ENCODE results near the gene NCOA3.
A peak's percentile ranks its signal among the peaks of the same experiment; 100 is the strongest.

The NCOA3 gene

DNA sequence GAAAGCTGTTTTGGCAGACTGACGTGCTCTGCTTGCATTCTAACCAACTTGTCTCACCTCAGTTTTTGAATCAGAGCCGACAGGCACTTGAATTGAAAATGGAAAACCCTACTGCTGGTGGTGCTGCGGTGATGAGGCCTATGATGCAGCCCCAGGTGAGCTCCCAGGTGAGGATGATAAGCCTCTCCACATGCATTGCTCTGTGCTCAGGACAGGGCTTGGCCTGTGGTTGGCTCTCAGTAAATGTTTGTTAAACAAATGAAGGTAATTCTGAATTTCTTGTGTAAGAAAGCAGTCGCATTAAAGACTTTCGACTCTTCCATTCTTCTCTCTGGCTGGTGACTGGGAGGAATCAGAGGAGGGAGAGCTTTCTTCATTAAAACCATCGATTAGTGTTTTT lies 147.3 kb downstream of the NCOA3 start:
- no peak for DNase-seq

DNA sequence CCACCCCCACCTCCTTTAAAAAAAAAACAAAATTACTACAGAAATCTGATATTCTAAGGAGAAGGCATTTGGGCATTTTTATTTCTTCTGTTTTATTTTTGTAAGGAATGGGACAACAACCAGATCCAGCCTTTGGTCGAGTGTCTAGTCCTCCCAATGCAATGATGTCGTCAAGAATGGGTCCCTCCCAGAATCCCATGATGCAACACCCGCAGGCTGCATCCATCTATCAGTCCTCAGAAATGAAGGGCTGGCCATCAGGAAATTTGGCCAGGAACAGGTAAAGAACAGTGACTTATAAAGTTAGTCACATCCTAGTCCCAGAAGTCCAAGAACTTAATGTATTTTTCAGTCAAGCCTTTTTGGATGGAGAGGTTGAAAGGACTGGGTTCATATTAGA lies 150.6 kb downstream of the NCOA3 start:
- DNase-seq = no peak

DNA sequence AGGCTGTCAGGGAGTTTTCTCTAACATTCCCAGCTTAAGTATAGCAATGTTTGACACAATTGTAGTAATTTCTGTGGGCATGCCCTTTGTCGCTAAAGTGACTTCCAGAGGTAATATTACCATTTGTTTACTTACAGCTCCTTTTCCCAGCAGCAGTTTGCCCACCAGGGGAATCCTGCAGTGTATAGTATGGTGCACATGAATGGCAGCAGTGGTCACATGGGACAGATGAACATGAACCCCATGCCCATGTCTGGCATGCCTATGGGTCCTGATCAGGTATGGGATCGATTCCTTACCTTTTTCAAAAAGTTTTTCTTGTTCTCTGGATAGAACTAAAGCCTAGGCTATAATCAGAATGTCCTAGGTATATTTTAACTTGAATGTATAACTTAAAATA lies 151.1 kb downstream of the NCOA3 start:
- DNase-seq = no peak

DNA sequence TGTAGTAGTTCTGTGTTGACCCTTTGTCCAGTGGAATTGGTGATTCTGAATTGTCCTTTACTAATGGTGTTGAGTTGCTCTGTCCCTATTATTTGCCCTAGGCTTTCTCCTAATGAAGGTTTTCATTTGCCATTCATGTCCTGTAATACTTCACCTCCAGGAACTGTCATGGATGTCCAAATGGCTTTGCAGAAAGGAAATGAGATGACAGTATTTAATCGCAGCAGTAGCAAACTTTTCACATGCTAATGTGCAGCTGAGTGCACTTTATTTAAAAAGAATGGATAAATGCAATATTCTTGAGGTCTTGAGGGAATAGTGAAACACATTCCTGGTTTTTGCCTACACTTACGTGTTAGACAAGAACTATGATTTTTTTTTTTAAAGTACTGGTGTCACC lies 152.2 kb downstream of the NCOA3 start:
- DNase-seq = no peak

DNA sequence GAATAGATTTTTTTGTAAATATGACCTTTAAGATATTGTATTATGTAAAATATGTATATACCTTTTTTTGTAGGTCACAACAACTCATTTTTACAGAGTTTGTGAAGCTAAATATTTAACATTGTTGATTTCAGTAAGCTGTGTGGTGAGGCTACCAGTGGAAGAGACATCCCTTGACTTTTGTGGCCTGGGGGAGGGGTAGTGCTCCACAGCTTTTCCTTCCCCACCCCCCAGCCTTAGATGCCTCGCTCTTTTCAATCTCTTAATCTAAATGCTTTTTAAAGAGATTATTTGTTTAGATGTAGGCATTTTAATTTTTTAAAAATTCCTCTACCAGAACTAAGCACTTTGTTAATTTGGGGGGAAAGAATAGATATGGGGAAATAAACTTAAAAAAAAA lies 152.7 kb downstream of the NCOA3 start:
- no peak for DNase-seq

DNA sequence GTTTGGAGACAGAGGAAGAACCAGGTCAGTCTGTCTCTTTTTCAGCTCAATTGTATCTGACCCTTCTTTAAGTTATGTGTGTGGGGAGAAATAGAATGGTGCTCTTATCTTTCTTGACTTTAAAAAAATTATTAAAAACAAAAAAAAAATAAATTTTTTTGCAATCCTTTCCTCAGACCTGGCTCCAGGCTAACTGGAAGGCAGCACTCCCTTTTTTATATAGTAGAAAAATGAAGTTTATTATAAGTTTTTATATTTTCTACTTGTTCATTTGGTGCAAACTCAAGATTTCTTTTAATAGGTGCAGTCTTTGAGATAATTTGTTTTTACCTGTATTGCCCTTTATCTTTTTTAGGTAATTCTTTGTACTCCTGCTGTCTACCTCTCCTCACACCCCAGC lies 153.9 kb downstream of the NCOA3 start:
- no peak for DNase-seq

DNA sequence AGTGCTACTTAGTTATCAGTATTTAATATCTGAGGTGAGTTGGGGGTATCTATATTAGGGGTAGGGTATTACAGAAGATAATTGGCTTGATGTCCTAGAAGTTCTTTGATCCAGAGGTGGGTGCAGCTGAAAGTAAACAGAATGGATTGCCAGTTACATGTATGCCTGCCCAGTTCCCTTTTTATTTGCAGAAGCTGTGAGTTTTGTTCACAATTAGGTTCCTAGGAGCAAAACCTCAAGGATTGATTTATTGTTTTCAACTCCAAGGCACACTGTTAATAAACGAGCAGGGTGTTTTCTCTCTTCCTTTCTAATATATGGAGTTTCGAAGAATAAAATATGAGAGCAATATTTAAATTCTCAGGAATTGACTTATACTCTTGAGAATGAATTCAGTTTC lies 154.6 kb downstream of the NCOA3 start:
- DNase-seq = peak; percentile 90

DNA sequence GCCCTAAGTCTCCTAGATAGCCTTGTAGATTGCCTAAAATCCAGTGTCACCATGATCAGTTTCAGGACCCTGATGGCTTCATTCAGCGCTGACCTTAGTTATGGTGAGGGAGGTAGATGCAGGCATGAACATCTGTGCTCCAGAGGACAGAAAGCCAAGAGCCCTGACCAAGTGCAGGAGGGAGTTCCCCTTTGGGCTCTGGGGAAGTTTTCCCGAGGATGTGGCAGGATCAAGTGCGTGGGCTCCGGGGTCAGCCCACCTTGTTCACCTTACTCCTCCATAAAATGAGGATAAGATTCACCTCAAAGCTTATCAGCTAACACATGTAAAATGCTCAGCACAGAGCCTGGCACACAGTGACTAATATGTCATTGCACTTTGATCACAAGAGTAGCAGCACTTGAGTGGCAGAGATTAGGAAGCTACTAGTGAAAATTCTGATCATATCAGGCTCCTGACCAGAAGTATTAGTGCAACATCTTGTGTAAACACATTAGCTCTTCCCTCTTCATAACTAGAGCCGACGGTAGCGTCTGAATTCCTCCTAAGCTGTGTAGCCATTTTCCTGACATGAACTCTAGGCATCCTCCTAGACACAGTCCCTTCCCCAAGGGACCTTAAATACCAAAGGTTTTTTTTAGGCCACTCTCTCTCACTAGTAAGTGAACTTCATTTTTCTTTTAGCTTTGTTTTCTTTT lies 158.4 kb downstream of the NCOA3 start:
- DNase-seq = no peak

DNA sequence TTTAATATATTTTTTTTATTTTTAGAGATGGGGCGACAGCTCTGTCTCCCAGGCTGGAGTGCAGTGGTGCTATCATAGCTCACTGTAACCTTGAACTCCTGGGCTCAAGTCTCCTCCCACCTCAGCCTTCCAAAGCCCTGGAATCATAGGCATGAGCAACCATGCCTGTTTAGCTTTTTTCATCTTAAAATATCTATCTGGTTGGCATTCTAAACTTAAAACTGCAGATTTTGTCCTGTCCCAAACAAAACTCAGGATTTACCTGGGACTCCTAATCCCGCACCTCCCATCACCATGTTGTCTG lies 158.9 kb downstream of the NCOA3 start:
- no peak for DNase-seq

DNA sequence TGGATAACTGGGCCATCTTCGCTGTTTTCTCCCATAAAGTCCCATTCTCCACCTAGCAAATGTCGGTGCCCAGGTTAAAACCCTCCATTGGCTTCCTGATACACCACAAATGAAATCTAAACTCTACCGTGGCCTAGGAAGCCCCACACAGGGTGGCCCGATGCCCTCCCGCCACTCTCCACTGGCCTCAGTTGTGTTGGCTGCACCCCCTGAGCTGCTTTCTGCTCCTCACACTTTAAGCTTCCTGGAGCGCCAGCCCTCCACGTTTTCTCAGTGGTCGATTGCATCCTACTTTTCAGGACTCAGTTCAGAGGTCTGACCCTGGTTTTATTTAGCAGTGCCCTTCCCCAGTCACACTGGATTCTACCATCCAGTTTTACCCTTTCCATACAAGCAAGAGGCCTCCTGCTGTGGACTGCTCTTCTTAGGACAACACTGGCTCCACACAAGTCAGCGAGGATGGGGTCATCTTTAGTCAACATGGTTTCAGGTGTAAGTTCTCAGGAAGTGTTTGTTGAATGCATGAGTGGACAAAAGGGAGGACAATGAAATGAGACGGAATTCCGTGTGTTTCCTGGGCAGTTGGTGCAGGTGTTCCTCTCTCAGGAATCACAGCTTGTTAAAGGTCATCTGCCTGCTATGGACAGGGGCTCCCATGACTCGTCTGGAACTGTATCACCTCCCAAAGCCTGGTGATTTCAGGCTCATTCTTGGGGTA lies 159.5 kb downstream of the NCOA3 start:
- no peak for DNase-seq

DNA sequence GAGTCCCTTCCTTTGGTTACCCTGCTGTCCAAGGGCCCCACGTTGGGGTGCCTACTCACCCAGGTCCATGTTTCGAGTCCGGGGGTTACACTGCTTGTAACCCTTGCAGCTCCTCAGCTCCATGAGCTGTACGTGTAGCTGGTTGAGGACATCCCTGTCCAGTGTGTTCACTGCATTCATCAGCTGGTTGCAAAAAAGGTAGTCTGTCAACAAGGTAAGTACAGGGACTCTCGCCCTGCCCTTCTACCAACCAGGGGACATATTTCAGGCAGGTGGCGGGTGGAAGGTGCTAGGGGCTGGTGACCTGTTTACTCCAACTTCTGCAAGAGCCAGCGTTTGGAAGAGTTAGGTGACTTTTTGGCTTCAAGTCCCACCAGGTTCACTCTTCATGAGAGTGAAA lies 160.0 kb downstream of the NCOA3 start:
- DNase-seq = no peak

DNA sequence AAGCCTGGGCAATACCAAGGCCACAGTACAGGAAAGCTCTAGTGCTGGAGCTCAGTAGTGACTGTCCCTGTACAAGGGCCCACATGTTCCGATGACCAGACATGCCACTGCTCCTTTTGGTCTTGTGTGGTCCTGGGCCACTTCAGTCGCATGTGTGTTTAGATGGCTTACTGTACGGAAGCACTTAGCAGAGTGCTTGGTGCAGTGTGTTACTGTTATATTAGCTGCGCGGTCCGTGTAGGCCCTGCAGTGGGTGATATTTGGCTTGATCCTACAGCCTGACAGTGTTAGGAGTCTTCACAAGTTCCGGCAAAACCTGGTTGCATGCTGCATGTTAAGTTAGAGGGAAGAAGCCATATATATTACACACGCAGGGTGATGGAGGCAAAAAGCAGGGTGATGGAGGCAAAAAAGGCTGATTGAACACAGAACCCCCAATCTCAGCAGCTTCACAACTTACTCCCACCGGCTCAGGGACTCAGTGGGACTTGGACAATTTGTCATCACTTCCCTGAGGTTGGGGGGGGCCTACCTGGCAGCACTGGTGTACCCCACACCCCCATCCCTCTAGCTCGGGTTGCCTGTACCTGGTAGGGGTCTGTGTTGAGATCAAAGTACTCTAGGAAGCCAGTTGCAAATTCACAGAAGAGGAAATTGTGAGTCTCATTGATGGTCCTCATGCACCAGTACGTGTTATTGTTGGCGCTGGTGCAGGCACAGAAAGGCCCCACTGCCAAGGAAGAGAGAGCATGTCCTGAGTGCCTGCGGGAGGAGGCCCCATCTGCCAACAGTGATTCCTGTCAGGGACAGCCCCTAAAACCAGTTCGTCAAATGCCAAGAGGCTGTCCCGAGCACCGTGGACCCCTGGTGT lies 161.0 kb downstream of the NCOA3 start:
- no peak for DNase-seq

DNA sequence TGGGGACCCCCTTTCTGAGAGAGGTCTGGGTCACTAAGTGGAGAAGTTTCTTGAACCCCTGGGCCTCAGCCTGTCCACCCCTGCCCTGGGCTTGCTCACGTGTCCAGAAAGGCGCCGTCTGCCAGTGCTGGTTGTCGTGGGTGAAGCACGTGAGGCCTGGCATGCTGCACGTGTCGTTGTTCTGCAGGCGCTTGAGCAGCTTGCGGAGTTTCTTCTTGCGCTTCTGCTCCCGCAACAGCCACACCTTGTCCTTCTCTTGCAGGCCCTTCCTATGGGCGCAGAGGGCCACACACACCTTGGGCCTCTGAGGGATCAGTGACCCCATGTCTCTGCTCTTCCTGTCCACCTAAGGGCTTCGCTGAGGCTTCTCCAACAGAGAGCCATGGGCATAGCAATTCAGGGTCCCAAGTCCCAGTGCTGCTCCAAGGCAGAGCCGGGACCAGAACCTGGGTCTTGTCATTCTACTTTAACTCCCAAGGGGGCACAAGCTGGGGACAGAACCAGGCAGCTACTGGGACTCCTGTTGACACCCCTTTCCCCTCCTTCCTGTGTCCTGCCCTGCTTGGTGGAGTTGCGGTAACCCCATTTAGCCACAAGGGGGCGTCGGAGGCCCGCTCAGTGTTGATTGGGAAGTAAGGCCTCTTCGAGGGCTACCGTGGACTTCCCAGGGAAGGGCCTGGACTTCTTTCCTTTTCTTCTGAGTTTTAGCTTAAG lies 161.8 kb downstream of the NCOA3 start:
- DNase-seq = peak; percentile 69

DNA sequence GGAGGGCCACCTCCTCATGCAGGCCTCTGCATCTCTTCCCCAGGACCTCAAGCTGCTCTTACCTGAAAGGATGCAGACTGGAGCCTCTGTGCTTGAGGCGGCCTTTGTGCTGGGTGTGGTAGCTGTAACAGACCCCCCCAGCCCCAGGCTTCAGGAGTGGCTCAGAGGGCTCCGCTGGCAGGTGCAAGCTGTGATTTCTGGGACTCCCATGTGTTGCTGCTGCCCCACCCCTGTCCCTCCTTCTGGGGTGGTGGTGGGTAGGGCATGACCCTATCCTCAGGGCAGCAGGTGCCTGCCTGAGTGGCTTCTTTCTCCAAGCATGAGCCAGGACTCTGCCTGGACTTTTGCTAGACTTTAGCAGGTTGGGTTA lies 162.4 kb downstream of the NCOA3 start:
- DNase-seq = no peak

DNA sequence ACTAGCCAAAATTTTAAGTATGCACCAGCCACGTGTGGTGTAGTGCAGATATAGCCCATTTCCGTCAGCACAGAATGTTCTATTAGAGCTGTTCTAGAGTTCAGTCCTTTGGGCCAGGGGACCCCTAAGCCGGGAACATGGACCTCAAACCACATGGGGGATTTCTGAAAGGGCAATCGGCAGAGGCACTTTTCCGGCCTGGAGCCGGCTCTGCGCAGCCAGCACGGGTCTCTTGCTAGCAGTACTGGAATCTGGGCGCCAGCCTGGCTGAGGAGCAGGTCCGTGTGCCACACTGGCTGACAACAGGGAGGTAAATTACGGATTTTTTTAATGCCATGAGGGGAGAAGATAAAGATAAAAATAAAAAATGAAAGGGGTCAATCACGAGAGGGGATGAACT lies 163.1 kb downstream of the NCOA3 start:
- DNase-seq = no peak

DNA sequence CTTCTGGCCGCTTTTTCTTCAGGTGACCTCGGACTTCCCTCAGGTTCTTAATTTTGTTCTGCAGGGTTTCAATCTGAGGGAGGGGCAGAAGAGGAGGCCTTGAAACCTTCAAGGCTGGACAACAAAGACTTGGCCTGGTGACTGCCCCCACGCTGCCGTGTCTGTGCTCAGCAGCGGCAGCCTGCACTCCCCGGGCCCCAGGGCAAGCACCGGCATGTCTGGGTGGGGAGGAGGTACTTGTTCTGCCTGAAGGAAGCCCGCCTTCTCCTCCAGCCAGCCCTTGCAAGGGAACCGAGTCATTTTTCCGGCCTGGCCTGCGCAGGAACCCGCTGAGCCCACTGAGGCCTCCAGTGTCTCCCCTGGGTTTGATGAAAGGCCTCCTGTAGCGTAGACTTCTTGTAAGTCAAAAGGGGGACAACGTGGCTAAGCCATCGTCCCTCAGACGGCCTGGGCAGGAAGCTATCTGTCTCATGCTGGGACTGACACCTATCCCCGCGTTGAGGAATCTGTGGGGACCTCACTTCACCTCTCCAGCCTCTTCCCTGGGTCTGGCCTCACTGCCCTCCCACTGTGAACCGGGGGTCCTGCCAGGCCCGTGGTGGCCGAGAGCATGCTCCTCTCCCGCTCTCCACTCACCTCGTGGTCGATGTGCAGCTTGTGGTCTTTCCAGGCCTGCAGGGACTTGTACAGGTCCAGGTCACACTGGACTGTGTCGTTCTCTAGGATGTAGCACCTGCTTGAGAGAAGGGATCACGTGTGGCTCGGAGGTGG lies 163.7 kb downstream of the NCOA3 start:
- no peak for DNase-seq

DNA sequence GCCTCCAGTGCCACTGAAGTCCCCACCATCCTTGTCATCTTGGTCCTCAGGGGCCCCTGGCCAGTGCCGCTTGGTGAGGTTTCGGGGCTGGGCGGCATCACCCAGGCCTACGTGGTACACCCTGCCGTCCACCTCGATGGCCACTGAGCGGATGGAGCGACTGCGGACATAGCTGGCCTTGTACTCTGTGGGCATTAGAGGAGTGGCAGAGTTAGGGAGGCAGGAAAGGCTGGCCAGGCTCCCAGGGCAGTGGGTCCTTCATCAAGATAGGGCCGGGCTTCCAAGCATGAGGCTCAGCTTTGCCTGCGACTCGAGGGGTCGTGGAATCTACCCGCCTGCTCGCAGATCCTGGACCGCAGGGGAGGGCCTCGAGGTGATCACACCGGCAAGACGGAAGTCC lies 164.6 kb downstream of the NCOA3 start:
- no peak for DNase-seq

DNA sequence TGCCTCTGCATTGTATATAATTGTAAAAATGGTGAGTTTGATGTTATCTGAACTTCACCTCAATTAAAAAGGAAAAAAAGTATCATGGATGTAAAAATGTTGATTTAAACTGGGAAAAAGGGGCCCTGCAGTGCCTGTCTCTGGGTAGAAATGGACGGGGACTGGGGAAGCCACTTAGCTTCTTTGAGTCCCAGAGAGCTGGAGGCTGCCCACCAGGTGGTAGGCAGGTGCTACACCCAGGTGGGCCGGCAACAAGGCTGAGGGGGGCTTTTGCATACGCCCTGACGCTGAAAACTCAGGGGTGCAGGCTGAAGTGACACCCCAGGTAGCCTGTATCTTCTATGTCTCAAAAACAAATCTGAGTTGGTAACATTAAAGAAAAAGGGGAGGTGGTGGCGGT lies 165.4 kb downstream of the NCOA3 start:
- DNase-seq = no peak

DNA sequence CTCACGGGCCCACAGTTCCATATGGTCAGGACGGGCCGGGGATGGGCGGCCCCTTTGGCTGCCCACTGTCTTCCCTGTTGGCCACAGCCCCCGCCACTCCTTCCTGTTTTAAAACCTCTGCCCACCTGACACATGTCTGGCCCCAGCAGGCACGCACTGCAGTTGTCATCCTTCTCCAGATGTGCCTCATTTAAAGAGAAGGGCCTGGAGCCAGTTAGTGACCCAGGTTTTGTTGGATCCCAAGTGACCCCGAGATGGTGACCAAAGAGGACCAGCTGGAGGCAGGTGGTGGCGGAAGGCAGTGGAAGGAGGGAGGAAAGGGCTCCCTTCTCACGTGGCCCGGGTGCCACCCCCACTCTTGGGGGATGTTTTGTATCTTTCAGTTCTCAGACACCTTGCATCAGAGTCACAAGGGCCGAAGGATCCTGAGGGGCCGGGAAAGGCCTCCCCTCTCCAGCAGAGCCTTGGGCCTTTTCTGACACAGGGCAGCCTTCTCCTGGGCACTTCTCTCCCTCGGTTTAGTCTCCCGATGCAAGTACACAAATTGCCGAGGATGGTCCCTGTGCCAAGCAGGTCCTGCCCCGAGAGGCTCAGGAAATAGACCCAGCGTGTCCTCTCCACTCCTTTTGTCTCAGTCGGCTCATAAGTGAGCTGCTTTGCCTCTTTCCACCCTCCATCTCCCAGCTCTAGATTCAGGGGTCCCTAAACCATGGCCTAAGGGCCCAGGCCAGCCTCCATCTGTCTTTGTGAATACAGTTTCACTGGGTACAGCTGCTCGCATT lies 166.0 kb downstream of the NCOA3 start:
- no peak for DNase-seq

DNA sequence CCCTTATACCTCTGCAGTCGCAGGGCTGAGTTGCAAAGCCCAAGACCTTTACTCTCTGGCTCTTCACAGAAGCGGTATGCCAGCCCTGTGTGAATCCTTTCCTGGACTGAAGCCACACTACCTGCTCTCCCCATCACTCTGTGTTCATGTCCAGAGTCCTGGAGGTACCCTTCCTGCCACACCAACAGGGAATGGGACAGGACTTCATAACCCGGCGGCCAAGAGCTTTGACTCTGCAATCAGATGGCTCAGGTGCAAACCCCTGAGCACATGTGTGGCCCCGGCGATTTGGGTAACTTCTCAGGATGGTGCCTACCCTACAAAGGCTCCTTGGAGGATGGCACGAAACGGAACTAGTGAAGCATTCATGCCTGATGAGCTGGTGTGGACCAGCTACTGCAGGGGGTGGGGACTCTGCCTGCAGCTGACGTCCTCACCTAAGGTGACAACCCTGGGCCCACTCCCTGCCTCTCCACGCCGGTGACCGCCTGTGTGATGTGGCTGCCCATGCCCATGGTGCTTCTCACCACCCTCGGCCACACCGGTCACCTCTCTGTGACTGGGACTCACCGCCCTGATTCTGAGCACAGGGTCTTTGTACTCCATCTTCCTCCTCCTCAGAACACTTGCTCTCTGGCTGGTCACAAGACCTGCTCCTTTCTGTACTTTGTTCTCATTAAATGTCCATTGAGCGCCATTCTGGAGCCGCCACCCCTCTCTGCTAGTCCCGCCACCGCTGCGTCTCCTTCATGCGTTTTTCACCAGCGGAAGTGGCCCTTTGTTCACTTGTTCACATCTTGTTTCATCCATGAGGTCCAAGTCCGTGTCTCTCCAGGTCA lies 166.8 kb downstream of the NCOA3 start:
- DNase-seq = no peak

DNA sequence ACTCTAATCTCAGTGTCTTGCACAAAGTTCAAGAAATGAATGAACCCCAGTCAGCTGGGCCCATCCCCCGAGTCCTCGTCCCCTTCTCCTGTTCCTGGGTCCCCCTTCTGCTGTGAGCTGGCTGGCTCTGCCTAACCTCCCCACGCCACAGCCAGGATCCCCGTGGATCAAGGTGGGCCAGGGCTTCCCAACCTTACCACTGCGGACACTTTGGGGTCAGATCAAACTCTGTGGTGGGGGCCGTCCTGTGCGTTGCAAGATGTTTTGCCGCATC lies 167.4 kb downstream of the NCOA3 start:
- no peak for DNase-seq
